IPS DF 4.7 (cell line): ENCODE measurements around the gene KRTAP10-4.
"Not testable (repeated sequence)": the region's sequence is repeated elsewhere in the genome, so short reads cannot be mapped to it uniquely, and the experiment has no call there.

ENCODE experiments used
- DNase-seq: peaks from one replicate; pipeline ENCODE4 v3.0.0-alpha.2; 2013; ENCODE audit warnings: low spot score; ENCODE audit errors: extremely low read depth

Gene KRTAP10-4

GRCh38 chr21:44573630-44574456 is at the start of gene KRTAP10-4:
KRTAP10-4 (plus strand) TSS chr21:44573729; CDS start chr21:44573759, 30 bp downstream.
- DNase-seq = not testable (repeated sequence)

GRCh38 chr21:44524414-44525371 is 48.8 kb upstream of the KRTAP10-4 start:
- DNase-seq = no peak

GRCh38 chr21:44525391-44526095 is 48.0 kb upstream of the KRTAP10-4 start:
- DNase-seq = no peak

- no peak for DNase-seq
Measured at GRCh38 chr21:44526096-44526997, 47.2 kb upstream of the KRTAP10-4 start.

- no peak for DNase-seq
Measured at GRCh38 chr21:44527156-44527982, 46.2 kb upstream of the KRTAP10-4 start.

GRCh38 chr21:44527983-44528633 is 45.4 kb upstream of the KRTAP10-4 start:
- DNase-seq = no peak

GRCh38 chr21:44528634-44528995 is 44.9 kb upstream of the KRTAP10-4 start:
- DNase-seq = no peak

GRCh38 chr21:44529011-44529421 is 44.5 kb upstream of the KRTAP10-4 start:
- DNase-seq = no peak

- no peak for DNase-seq
Measured at GRCh38 chr21:44529503-44530125, 43.9 kb upstream of the KRTAP10-4 start.

GRCh38 chr21:44530221-44530902 is 43.2 kb upstream of the KRTAP10-4 start:
- no peak for DNase-seq

GRCh38 chr21:44530903-44531605 is 42.5 kb upstream of the KRTAP10-4 start:
- no peak for DNase-seq

- no peak for DNase-seq
Measured at GRCh38 chr21:44531606-44532564, 41.6 kb upstream of the KRTAP10-4 start.

- no peak for DNase-seq
Measured at GRCh38 chr21:44532712-44533111, 40.8 kb upstream of the KRTAP10-4 start.

- DNase-seq = no peak
Measured at GRCh38 chr21:44533121-44533890, 40.2 kb upstream of the KRTAP10-4 start.

GRCh38 chr21:44533891-44534627 is 39.5 kb upstream of the KRTAP10-4 start:
- no peak for DNase-seq
